ENCODE measurements around the gene CHRD. TPM values are rescaled to one million over a fixed set of nuclear protein-coding genes. Genes with fewer than 3 reads are reported as not detected.

Gene CHRD
- total and polyA plus RNA-seq, 10 of the 15 experiments (the other 5 are each of a cell fraction or from before 2014, with no cell fraction given): not detected

- TF ChIP-seq ZSCAN29 (IDR thresholded peaks at IDR 0.05) (no peak), STAT1 (conservative IDR thresholded peaks at IDR 0.05) (no peak)
Observed at GRCh38 chr3:184355261-184356040, 24.4 kb upstream of the CHRD start (continued).

GRCh38 chr3:184357248-184358123 lies 22.4 kb upstream of the CHRD start:
- Histone ChIP-seq H3K4me3 (no peak overlapping the region), H2AFZ (ENCODE audit: control insufficient read depth, low read depth, low read length) (no peak overlapping the region), H3K4me1 (ENCODE audit: control insufficient read depth, insufficient read depth, low read length) (peaks cover 6% of the 10 kb centered on the region), H3K36me3 (ENCODE audit: control insufficient read depth in 2 of 2, insufficient read depth in 2 of 2, low read length in 1 of 2) (no peaks in the 10 kb centered on the region), H4K20me1 (ENCODE audit: control insufficient read depth, insufficient read depth) (no peaks in the 10 kb centered on the region), H3K9me3 (replicated peaks; ENCODE audit: control insufficient read depth, insufficient read depth, low read length) (no peaks in the 10 kb centered on the region), H3K79me2 (ENCODE audit: control insufficient read depth, insufficient read depth, low read length) (no peaks in the 10 kb centered on the region; the same call in 1 of the 2 replicates), H3K4me2 (ENCODE audit: control insufficient read depth, insufficient read depth) (no peak overlapping the region), H3K27me3 (replicated peaks in 1 of 2; ENCODE audit: control insufficient read depth in 2 of 2, insufficient read depth in 2 of 2, low read length in 1 of 2) (no peaks in the 10 kb centered on the region; a peak in 1 of 4 replicates), H3K27ac (ENCODE audit: control insufficient read depth, insufficient read depth) (no peak overlapping the region), H3K9ac (ENCODE audit: control insufficient read depth, insufficient read depth, low read length) (no peak overlapping the region)
- BruUV-seq (replicated peaks): no TSS peak
- ChIA-PET CTCF (interaction anchor here (1.0 kb wide), 1 partner anchor 14 kb away, joined by 3 read pairs; no protein-coding TSS in a partner anchor), RAD21 (ENCODE audit: unreplicated experiment) (no interaction called here), POLR2A (no interaction called here), SMC1A (ENCODE audit: uncharacterized antibody, unreplicated experiment) (no interaction called here)
- intact Hi-C loops (cut with micrococcal nuclease; ENCODE audit: unreplicated experiment) (no loop called here), in situ Hi-C loops (cut with MboI) (no loop called here)
- ATAC-seq (no peak), DNase-seq (ENCODE audit: low read depth, low spot score) (no peak), FAIRE-seq (no peak)
- 76% methylated on average over 19 of the region's 24 CpGs for WGBS (ENCODE audit: insufficient coverage, insufficient replicate concordance, low lambda C conversion rate, missing lambda C conversion rate)
- no peak for TF ChIP-seq NKRF (conservative IDR thresholded peaks at IDR 0.05)
- TF ChIP-seq NBN (IDR thresholded peaks at IDR 0.05): no peak
- no peak for TF ChIP-seq SMC3 (IDR thresholded peaks at IDR 0.05; ENCODE audit: borderline replicate concordance, low read length)
- TF ChIP-seq MYC (IDR thresholded peaks at IDR 0.05; ENCODE audit: insufficient read depth, insufficient read length, insufficient replicate concordance, low read length, severe bottlenecking): no peak
- no peak for TF ChIP-seq ATF2 (IDR thresholded peaks at IDR 0.05; ENCODE audit: low read length)
- no peak for TF ChIP-seq NR2F1 (conservative IDR thresholded peaks at IDR 0.05)
- TF ChIP-seq DPF2 (IDR thresholded peaks at IDR 0.05): no peak
- no peak for TF ChIP-seq BACH1 (IDR thresholded peaks at IDR 0.05; ENCODE audit: borderline replicate concordance)
- TF ChIP-seq WRNIP1 (IDR thresholded peaks at IDR 0.05; ENCODE audit: borderline replicate concordance, low read depth, low read length): no peak
- TF ChIP-seq IKZF2 (IDR thresholded peaks at IDR 0.05): no peak
- no peak for TF ChIP-seq ASH2L (IDR thresholded peaks at IDR 0.05; ENCODE audit: borderline replicate concordance, low read depth)
- TF ChIP-seq ZNF384 (IDR thresholded peaks at IDR 0.05; ENCODE audit: borderline replicate concordance, low read depth, low read length): no peak
- no peak for TF ChIP-seq SUPT20H (IDR thresholded peaks at IDR 0.05; ENCODE audit: borderline replicate concordance, control insufficient read depth, low read depth, low read length)
- TF ChIP-seq RELA (IDR thresholded peaks at IDR 0.05; ENCODE audit: borderline replicate concordance, partially characterized antibody): no peak
- no peak for TF ChIP-seq ZNF207 (IDR thresholded peaks at IDR 0.05; ENCODE audit: borderline replicate concordance)

Data from GM12878 (cell line).